ENCODE data around the gene CSF1. TPM values are rescaled to one million over a fixed set of nuclear protein-coding genes. Genes with fewer than 3 reads are reported as not detected.
A peak's percentile ranks its signal among the peaks of the same experiment; 100 is the strongest.

CSF1 gene
- total RNA-seq, 1 donor from 2014 or later = 16.7 TPM

- intact Hi-C loops (cut with DNase I) = loop anchor here (5.0 kb wide), 1 partner anchor 54 kb away; the partner anchor contains the start of gene AHCYL1
- peak; percentile 76 for DNase-seq (ENCODE audit: low spot score)
These were observed 18.0 kb downstream of the CSF1 start for GRCh38 chr1:109928591-109929111.

- intact Hi-C loops (cut with DNase I) = loop anchor here (5.0 kb wide), 1 partner anchor 53 kb away; the partner anchor contains the start of gene AHCYL1
These were observed 18.5 kb downstream of the CSF1 start for GRCh38 chr1:109929170-109929569.

GRCh38 chr1:109929588-109930251, 19.1 kb downstream of the CSF1 start:
- intact Hi-C loops (cut with DNase I) = loop anchor here (5.0 kb wide), 1 partner anchor 53 kb away; the partner anchor contains the start of gene AHCYL1
- DNase-seq (ENCODE audit: low spot score) = peak; percentile 54

More at GRCh38 chr1:109929170-109929569, 18.5 kb downstream of the CSF1 start:
- DNase-seq (ENCODE audit: low spot score) = peak; percentile 64

GRCh38 chr1:109930252-109930993, 19.8 kb downstream of the CSF1 start:
- intact Hi-C loops (cut with DNase I) = no loop called here
- DNase-seq (ENCODE audit: low spot score) = peak; percentile 66

GRCh38 chr1:109931189-109931731, 20.6 kb downstream of the CSF1 start:
- peak; percentile 87 for DNase-seq (ENCODE audit: low spot score)
- intact Hi-C loops (cut with DNase I) = no loop called here

- DNase-seq (ENCODE audit: low spot score) = no peak
- intact Hi-C loops (cut with DNase I) = no loop called here
These were observed 21.4 kb downstream of the CSF1 start for GRCh38 chr1:109931911-109932636.

GRCh38 chr1:109932679-109933078, 22.0 kb downstream of the CSF1 start:
- peak; percentile 19 for DNase-seq (ENCODE audit: low spot score)
- intact Hi-C loops (cut with DNase I) = no loop called here

- intact Hi-C loops (cut with DNase I) = no loop called here
- no peak for DNase-seq (ENCODE audit: low spot score)
These were observed 23.4 kb downstream of the CSF1 start for GRCh38 chr1:109933856-109934711.

- DNase-seq (ENCODE audit: low spot score) = no peak
- intact Hi-C loops (cut with DNase I) = no loop called here
These were observed 24.8 kb downstream of the CSF1 start for GRCh38 chr1:109935451-109935900.

GRCh38 chr1:109937738-109938137, 27.1 kb downstream of the CSF1 start:
- DNase-seq (ENCODE audit: low spot score) = no peak
- intact Hi-C loops (cut with DNase I) = no loop called here

GRCh38 chr1:109938556-109938955, 27.9 kb downstream of the CSF1 start:
- DNase-seq (ENCODE audit: low spot score) = no peak
- intact Hi-C loops (cut with DNase I) = no loop called here

- intact Hi-C loops (cut with DNase I) = no loop called here
These were observed 31.8 kb downstream of the CSF1 start for GRCh38 chr1:109942434-109942833.

GRCh38 chr1:109944541-109944940, 33.9 kb downstream of the CSF1 start:
- intact Hi-C loops (cut with DNase I) = no loop called here
- no peak for DNase-seq (ENCODE audit: low spot score)

More at GRCh38 chr1:109942434-109942833, 31.8 kb downstream of the CSF1 start:
- no peak for DNase-seq (ENCODE audit: low spot score)

- intact Hi-C loops (cut with DNase I) = no loop called here
- no peak for DNase-seq (ENCODE audit: low spot score)
These were observed 35.9 kb downstream of the CSF1 start for GRCh38 chr1:109946511-109946910.

- DNase-seq (ENCODE audit: low spot score) = no peak
- intact Hi-C loops (cut with DNase I) = no loop called here
These were observed 37.1 kb downstream of the CSF1 start for GRCh38 chr1:109947582-109948284.

GRCh38 chr1:109948285-109948630, 37.6 kb downstream of the CSF1 start:
- intact Hi-C loops (cut with DNase I) = no loop called here
- no peak for DNase-seq (ENCODE audit: low spot score)

GRCh38 chr1:109950038-109950437, 39.4 kb downstream of the CSF1 start:
- DNase-seq (ENCODE audit: low spot score) = no peak
- intact Hi-C loops (cut with DNase I) = no loop called here

- intact Hi-C loops (cut with DNase I) = no loop called here
These were observed 39.9 kb downstream of the CSF1 start for GRCh38 chr1:109950509-109950908.

More at GRCh38 chr1:109950509-109950908, 39.9 kb downstream of the CSF1 start:
- DNase-seq (ENCODE audit: low spot score) = no peak

Data from cardiac septum (tissue), 1 donor.